ENCODE data around the gene UBA52.

GRCh38 chr19:18522124-18522861, 49.4 kb upstream of the UBA52 start:
- TF ChIP-seq CTCF (IDR thresholded peaks at IDR 0.05; ENCODE audit: insufficient read depth, low read length) (no peak), POLR2AphosphoS5 (IDR thresholded peaks at IDR 0.05; ENCODE audit: low read depth) (no peak; the same call in 1 of the 2 replicates), GABPA (IDR thresholded peaks at IDR 0.05; ENCODE audit: low read depth) (no peak)

Data from HL-60 (cell line).